ENCODE results near the gene OAF.

DNA sequence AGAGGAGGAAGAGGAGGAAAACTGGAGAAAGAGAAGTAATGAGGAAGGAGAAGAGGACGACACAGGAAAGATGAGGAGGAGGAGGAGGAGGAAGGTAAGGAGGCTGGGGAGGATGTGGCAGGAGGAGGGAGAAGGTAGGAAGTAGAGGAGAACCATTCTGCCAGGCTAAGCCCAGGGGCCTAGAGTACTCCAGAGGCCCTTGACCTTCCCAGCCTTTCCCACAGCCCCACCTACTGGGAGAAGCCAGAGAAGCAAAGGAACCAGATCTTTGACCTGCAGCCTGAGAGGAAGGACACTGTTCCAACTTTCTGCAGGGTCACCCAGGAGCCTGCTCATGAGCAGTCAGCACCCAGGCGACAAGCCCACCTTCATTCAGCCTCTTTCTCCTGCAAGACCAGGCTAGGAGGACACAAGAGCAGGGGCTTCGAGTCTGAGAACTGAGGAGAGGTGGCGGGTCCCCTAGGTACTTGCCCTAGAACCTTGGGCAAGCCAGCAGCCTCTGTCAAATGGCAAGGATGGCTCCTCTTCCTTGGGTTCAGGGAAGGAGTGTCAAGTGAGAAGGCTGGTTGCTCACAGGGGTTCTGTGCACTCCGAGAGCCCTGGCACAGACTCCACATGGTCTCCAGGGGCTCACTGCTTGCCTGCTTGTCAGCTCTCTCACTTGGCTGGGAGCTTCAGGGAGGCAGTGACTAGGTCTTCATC is 27.9 kb upstream of the OAF start:
- no peak for TF ChIP-seq POLR2A (IDR thresholded peaks at IDR 0.05)
- TF ChIP-seq, protein P1, sequence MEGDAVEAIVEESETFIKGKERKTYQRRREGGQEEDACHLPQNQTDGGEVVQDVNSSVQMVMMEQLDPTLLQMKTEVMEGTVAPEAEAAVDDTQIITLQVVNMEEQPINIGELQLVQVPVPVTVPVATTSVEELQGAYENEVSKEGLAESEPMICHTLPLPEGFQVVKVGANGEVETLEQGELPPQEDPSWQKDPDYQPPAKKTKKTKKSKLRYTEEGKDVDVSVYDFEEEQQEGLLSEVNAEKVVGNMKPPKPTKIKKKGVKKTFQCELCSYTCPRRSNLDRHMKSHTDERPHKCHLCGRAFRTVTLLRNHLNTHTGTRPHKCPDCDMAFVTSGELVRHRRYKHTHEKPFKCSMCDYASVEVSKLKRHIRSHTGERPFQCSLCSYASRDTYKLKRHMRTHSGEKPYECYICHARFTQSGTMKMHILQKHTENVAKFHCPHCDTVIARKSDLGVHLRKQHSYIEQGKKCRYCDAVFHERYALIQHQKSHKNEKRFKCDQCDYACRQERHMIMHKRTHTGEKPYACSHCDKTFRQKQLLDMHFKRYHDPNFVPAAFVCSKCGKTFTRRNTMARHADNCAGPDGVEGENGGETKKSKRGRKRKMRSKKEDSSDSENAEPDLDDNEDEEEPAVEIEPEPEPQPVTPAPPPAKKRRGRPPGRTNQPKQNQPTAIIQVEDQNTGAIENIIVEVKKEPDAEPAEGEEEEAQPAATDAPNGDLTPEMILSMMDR (IDR thresholded peaks at IDR 0.05) = no peak

Measured in uterus (tissue), 2 donors.